PC-3 (cell line): Measurements from ENCODE around the gene EIF1.

Experiments used
- CTCF ChIP-seq: fragments of 300-600 bp; sonication (generic); conservative IDR thresholded peaks from 2 replicates; pipeline ENCODE4 v1.5.1; 2017; ENCODE audit warnings: antibody characterized with exemption, low read depth, mild to moderate bottlenecking, low read length
- EZH2 ChIP-seq: fragments of 300-600 bp; sonication (generic); IDR thresholded peaks from one replicate; pipeline ENCODE4 v1.6.1; 2017; ENCODE audit warnings: antibody characterized with exemption, mild to moderate bottlenecking, low read length; ENCODE audit not compliant: unreplicated experiment
- EZH2phosphoT487 ChIP-seq: fragments of 300-600 bp; sonication (generic); IDR thresholded peaks from 2 replicates; pipeline ENCODE4 v1.6.1; 2018; ENCODE audit warnings: mild to moderate bottlenecking, antibody characterized with exemption, low read length, borderline replicate concordance

DNA sequence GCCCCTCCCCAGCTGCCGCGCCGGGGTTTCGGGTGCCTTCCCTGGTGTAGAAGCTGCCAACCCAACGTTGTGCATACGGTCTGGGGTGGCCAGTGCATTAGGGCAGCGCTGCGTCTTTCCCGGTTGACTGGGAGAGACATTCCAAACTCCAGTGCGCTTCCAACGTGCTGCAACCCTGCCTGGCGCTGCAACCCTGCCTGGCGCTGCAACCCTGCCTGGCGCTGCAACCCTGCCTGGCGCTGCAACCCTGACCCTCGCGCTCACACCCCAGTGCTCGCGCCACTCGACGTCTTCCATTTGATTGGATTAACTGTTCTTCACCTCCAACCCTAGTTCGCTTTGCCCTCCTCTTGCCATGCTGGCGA lies 46.2 kb downstream of the EIF1 start:
- no peak for TF ChIP-seq CTCF
- TF ChIP-seq EZH2phosphoT487: no peak
- no peak for TF ChIP-seq EZH2
